ENCODE data around the gene AMFR. TPM values are rescaled to one million over a fixed set of nuclear protein-coding genes. Genes with fewer than 3 reads are reported as not detected.

Gene AMFR
- total and polyA plus RNA-seq, 2 of the 8 experiments (the other 6 are each of a cell fraction or from before 2014, with no cell fraction given), result 18.6 to 21.7 TPM

DNA sequence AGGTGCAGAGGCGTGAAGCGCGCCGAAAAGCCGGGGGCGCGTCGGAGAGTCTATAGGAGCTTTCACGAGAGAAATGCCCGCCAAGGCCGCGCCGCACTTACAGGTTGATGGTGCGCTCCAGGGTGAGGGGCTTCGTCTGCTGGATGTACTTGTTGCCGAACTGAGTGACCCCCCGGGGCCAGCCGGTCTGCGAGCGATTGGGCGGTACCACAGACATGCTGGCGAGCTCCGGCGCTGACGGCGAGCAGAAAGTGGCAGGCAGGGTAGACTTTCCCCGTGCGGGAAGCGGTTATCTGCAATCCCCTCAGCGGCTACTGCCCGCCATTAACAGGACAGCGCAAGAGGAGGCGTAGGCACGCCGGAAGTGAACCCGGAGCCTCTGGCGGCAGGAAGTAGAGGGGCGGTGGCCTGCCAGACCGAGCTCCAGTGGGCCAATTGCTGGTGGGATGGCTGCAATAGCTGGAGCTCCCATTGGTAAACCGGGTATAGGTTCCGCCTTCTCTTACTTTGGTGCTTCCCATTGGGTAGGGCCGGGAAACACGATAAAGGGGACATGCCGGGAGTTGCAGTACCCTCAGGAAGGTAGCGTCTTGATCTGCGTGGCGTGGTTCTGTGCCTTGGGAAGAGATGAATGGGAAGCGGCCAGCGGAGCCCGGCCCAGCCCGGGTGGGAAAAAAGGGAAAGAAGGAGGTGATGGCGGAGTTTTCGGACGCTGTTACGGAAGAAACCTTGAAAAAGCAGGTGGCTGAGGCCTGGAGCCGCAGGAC, 25.8 kb upstream of the AMFR start, which contains the start of the genes NUDT21 and OGFOD1 (continued):
- TF ChIP-seq TCF12 (IDR thresholded peaks at IDR 0.05; ENCODE audit: low read depth, low read length) (no peak), SIN3A (conservative IDR thresholded peaks at IDR 0.05 in 1 of 2, IDR thresholded peaks at IDR 0.05 in 1 of 2; ENCODE audit: low read depth in 1 of 2, low read length in 2 of 2) (0 out of 4 replicates have a peak, but pooled peaks of 1 of the 2 experiments have one; percentile 67), SAP30 (IDR thresholded peaks at IDR 0.05; ENCODE audit: insufficient read depth, insufficient replicate concordance, low read length) (no peak), KDM1A (IDR thresholded peaks at IDR 0.05; ENCODE audit: borderline replicate concordance, low read length) (no peak), HDAC6 (IDR thresholded peaks at IDR 0.05; ENCODE audit: low read depth, low read length) (no peak), HDAC2 (IDR thresholded peaks at IDR 0.05; ENCODE audit: borderline replicate concordance in 1 of 2, low read depth in 2 of 2, low read length in 2 of 2) (0 out of 4 replicates have a peak, but pooled peaks of 1 of the 2 experiments have one; percentile 26), CHD2 (IDR thresholded peaks at IDR 0.05; ENCODE audit: low read length) (peak; percentile 83), CTBP2 (IDR thresholded peaks at IDR 0.05; ENCODE audit: borderline replicate concordance, insufficient read depth, insufficient read length, low read length) (no peak)
- TF ChIP-seq, protein P1, sequence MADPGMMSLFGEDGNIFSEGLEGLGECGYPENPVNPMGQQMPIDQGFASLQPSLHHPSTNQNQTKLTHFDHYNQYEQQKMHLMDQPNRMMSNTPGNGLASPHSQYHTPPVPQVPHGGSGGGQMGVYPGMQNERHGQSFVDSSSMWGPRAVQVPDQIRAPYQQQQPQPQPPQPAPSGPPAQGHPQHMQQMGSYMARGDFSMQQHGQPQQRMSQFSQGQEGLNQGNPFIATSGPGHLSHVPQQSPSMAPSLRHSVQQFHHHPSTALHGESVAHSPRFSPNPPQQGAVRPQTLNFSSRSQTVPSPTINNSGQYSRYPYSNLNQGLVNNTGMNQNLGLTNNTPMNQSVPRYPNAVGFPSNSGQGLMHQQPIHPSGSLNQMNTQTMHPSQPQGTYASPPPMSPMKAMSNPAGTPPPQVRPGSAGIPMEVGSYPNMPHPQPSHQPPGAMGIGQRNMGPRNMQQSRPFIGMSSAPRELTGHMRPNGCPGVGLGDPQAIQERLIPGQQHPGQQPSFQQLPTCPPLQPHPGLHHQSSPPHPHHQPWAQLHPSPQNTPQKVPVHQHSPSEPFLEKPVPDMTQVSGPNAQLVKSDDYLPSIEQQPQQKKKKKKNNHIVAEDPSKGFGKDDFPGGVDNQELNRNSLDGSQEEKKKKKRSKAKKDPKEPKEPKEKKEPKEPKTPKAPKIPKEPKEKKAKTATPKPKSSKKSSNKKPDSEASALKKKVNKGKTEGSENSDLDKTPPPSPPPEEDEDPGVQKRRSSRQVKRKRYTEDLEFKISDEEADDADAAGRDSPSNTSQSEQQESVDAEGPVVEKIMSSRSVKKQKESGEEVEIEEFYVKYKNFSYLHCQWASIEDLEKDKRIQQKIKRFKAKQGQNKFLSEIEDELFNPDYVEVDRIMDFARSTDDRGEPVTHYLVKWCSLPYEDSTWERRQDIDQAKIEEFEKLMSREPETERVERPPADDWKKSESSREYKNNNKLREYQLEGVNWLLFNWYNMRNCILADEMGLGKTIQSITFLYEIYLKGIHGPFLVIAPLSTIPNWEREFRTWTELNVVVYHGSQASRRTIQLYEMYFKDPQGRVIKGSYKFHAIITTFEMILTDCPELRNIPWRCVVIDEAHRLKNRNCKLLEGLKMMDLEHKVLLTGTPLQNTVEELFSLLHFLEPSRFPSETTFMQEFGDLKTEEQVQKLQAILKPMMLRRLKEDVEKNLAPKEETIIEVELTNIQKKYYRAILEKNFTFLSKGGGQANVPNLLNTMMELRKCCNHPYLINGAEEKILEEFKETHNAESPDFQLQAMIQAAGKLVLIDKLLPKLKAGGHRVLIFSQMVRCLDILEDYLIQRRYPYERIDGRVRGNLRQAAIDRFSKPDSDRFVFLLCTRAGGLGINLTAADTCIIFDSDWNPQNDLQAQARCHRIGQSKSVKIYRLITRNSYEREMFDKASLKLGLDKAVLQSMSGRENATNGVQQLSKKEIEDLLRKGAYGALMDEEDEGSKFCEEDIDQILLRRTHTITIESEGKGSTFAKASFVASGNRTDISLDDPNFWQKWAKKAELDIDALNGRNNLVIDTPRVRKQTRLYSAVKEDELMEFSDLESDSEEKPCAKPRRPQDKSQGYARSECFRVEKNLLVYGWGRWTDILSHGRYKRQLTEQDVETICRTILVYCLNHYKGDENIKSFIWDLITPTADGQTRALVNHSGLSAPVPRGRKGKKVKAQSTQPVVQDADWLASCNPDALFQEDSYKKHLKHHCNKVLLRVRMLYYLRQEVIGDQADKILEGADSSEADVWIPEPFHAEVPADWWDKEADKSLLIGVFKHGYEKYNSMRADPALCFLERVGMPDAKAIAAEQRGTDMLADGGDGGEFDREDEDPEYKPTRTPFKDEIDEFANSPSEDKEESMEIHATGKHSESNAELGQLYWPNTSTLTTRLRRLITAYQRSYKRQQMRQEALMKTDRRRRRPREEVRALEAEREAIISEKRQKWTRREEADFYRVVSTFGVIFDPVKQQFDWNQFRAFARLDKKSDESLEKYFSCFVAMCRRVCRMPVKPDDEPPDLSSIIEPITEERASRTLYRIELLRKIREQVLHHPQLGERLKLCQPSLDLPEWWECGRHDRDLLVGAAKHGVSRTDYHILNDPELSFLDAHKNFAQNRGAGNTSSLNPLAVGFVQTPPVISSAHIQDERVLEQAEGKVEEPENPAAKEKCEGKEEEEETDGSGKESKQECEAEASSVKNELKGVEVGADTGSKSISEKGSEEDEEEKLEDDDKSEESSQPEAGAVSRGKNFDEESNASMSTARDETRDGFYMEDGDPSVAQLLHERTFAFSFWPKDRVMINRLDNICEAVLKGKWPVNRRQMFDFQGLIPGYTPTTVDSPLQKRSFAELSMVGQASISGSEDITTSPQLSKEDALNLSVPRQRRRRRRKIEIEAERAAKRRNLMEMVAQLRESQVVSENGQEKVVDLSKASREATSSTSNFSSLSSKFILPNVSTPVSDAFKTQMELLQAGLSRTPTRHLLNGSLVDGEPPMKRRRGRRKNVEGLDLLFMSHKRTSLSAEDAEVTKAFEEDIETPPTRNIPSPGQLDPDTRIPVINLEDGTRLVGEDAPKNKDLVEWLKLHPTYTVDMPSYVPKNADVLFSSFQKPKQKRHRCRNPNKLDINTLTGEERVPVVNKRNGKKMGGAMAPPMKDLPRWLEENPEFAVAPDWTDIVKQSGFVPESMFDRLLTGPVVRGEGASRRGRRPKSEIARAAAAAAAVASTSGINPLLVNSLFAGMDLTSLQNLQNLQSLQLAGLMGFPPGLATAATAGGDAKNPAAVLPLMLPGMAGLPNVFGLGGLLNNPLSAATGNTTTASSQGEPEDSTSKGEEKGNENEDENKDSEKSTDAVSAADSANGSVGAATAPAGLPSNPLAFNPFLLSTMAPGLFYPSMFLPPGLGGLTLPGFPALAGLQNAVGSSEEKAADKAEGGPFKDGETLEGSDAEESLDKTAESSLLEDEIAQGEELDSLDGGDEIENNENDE (IDR thresholded peaks at IDR 0.05; ENCODE audit: insufficient replicate concordance, low read length), result no peak
